ENCODE data around the gene ASPSCR1.
"Not testable (repeated sequence)": the region's sequence is repeated elsewhere in the genome, so short reads cannot be mapped to it uniquely, and the experiment has no call there.

Gene ASPSCR1

GRCh38 chr17:81953443-81953842 lies 24.0 kb upstream of the ASPSCR1 start:
- not testable (repeated sequence) for H3K27me3 Mint-ChIP-seq; H3K9me3 Mint-ChIP-seq; H3K4me1 Mint-ChIP-seq (ENCODE audit: low read depth); H3K4me3 Mint-ChIP-seq; H3K36me3 Mint-ChIP-seq (ENCODE audit: low read depth); H3K27ac Mint-ChIP-seq

GRCh38 chr17:81954131-81955057 lies 23.0 kb upstream of the ASPSCR1 start:
- Mint-ChIP-seq H3K9me3 (no peaks in the 10 kb centered on the region), H3K4me3 (no peak overlapping the region), H3K4me1 (ENCODE audit: low read depth) (no peaks in the 10 kb centered on the region), H3K27ac (peak overlapping the region; percentile 52), H3K27me3 (peaks cover 12% of the 10 kb centered on the region), H3K36me3 (ENCODE audit: low read depth) (no peaks in the 10 kb centered on the region)

DNA sequence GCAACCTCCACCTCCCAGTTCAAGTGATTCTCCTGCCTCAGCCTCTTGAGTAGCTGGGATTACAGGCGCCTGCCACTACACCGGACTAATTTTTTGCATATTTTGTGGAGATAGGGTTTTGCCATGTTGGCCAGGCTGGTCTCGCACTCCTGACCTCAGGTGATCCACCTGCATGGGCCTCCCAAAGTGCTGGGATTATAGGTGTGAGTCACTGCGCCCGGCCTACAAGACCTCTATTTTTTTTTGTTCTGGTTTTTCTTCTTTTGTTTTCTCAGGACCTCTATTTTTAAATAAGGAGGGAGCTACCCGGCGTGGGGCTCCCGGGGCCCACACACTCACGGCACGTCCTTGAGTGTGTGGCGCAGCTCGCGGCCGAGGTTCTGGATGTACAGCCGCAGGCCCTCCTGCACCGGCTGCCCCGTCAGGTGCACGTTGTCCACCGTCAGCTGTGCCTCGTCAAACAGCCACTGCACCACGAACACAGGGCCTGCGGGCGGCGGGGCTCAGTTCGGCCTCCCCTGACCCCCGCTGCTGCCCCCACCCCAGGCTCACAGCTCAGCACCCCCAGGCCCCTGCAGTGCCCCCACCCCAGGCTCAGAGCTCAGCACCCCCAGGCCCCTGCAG lies 22.3 kb upstream of the ASPSCR1 start:
- peak overlapping the region; percentile 52 for H3K27ac Mint-ChIP-seq
- H3K36me3 Mint-ChIP-seq (ENCODE audit: low read depth): no peaks in the 10 kb centered on the region
- H3K27me3 Mint-ChIP-seq: peaks cover 12% of the 10 kb centered on the region
- no peaks in the 10 kb centered on the region for H3K9me3 Mint-ChIP-seq
- no peak overlapping the region for H3K4me3 Mint-ChIP-seq
- H3K4me1 Mint-ChIP-seq (ENCODE audit: low read depth): no peaks in the 10 kb centered on the region

DNA sequence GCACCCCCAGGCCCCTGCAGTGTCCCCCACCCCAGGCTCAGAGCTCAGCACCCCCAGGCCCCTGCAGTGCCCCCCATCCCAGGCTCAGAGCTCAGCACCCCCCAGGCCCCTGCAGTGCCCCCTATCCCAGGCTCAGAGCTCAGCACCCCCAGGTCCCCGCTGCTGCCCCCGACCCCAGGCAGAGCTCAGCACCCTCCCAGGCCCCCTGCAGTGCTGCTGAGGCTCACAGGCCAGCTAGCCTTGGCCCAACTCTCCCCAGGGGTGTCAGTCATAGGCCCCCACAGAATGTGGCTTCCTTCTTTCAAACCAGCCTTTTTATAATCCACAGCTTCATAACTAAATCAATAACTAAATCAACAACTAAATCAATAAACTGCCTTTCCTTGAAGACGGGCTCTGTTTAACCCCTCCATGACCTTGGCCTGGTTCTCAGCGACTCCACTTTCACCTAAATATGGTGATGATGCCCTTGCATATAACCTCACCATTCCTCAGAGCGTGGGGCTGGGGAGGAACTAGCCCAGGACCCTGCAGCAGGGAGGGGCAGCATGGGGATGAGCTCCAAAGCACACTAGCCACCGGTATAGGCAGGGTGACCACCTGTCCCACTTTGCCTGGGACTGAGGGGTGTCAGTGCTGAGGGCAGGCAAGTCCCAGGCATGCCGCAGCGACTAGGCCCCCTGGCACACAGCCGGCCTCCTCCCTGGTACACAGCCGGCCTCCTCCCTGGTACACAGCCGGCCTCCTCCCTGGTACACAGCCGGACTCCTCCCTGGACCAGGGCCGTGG lies 21.5 kb upstream of the ASPSCR1 start:
- Mint-ChIP-seq H3K27ac (no peak overlapping the region), H3K36me3 (ENCODE audit: low read depth) (no peaks in the 10 kb centered on the region), H3K4me1 (ENCODE audit: low read depth) (no peaks in the 10 kb centered on the region), H3K4me3 (no peak overlapping the region), H3K27me3 (peaks cover 12% of the 10 kb centered on the region), H3K9me3 (no peaks in the 10 kb centered on the region)

- H3K9me3 Mint-ChIP-seq: no peaks in the 10 kb centered on the region
- no peak overlapping the region for H3K27ac Mint-ChIP-seq
- no peaks in the 10 kb centered on the region for H3K4me1 Mint-ChIP-seq (ENCODE audit: low read depth)
- H3K27me3 Mint-ChIP-seq: peaks cover 12% of the 10 kb centered on the region
- H3K4me3 Mint-ChIP-seq: no peak overlapping the region
- no peaks in the 10 kb centered on the region for H3K36me3 Mint-ChIP-seq (ENCODE audit: low read depth)
These were observed 20.5 kb upstream of the ASPSCR1 start for GRCh38 chr17:81956607-81957589.

DNA sequence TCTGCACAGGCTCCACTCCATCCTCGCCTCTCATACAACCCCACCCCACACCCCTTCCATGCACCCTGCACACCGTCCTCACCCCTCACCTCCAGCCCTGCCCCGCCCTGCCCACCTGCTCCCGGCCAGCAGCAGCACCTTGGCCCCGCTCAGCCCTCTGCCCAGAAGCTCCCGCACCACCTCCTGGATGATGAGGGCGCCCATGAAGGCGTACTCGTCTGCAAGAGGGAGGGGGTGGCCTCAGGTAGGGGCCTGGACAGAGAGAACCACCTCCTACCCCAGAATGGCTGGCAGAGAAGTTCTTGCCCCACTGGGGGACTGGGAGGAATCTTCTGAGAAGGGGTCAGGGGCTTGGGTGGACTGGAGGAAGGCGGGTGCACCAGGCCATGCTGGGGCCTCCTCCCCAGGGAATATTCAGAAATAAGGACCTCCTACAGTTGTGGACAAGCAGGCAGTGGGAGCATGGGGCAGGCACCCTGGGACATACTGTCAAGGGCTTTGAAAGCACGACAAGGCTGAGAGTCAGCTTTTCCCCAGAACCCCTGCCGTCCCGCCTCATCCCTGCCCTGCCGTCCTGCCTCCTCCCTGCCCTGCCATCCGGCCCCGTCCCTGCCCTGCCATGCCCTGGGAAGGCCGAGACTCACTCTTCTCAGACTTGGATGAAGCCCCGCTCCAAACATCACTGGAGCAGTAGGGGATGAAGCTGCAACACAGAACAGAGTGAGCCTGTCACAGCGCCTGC lies 19.6 kb upstream of the ASPSCR1 start:
- Mint-ChIP-seq H3K27ac (no peak overlapping the region), H3K4me1 (ENCODE audit: low read depth) (no peaks in the 10 kb centered on the region), H3K9me3 (no peaks in the 10 kb centered on the region), H3K4me3 (no peak overlapping the region), H3K36me3 (ENCODE audit: low read depth) (no peaks in the 10 kb centered on the region), H3K27me3 (peaks cover 20% of the 10 kb centered on the region)

DNA sequence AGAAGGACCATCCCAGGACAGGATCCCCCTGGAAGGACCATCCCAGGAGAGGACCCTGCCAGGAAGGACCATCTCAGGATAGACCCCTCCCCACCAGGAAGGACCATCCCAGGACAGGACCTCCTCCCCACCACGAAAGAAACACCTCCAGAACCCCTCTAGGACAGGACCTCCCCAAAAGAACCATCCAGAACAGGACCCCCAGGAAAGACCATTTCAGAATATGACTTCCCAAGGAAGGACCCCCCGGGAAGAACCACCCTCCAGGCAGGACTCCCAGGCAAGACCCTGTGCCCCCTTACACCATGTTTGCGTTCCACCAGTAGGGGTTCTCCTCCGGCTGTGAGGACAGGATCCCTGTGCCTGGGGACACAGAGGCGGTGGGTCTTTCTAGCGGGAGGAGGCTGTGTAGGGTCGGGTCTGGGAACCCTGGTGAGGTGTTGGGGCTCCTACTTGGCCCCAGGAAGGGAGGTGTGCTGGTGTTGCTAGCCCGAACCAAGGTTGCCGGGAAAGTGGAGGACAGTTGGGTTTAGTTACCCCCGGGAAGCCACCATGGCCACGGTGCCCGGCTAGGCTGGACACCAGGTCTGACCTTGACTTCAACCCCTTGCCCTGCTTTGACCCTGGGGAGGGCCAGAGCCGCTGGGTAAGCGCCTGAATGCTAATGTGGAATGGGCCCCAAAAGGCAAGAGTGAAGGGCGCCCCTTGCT lies 18.6 kb upstream of the ASPSCR1 start:
- Mint-ChIP-seq H3K36me3 (ENCODE audit: low read depth) (no peaks in the 10 kb centered on the region), H3K4me1 (ENCODE audit: low read depth) (no peaks in the 10 kb centered on the region), H3K9me3 (no peaks in the 10 kb centered on the region), H3K4me3 (peak overlapping the region; percentile 26), H3K27ac (no peak overlapping the region), H3K27me3 (peaks cover 24% of the 10 kb centered on the region)

DNA sequence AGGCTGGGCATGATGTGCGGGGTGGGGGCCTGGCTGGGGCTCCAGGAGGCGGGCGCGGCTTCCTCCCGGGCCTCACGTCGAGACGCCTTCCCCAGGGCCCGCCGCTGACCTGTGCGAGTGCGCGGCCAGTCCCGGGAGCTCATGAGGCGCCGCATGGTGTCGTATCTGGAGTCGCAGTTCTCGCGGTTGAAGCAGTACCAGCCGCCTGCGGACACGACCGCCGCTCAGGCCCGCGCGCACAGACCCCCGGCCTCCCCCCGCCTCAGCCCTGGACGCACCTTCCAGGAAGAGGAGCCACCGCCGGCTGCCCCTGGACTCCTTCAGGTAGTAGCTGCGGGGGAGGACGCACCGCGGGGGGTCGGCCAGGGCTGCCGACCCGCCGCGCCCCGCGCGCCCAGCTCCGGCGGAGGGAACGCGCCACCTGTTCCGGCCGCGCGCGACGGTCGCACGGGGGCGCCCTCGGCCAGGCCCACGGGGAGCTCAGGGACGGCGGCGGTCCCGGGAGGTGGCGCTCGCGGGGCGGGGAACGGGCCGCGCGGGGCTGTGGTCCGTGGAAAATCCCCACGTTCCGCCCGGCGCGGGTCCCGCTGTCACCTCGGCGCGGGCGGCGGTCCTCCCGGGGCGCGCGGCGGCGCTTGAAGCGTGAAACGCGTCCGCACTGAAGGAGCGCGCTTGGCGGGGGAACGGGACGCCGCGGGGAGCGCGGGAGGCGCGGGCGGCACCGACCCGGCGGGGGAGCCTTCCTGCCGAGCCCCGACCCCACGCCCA lies 17.9 kb upstream of the ASPSCR1 start:
- Mint-ChIP-seq H3K4me1 (ENCODE audit: low read depth) (no peaks in the 10 kb centered on the region), H3K27me3 (peaks cover 24% of the 10 kb centered on the region), H3K27ac (no peak overlapping the region), H3K9me3 (no peaks in the 10 kb centered on the region), H3K4me3 (no peak overlapping the region), H3K36me3 (ENCODE audit: low read depth) (no peaks in the 10 kb centered on the region)

GRCh38 chr17:81960130-81960958 lies 17.1 kb upstream of the ASPSCR1 start:
- peaks cover 24% of the 10 kb centered on the region for H3K27me3 Mint-ChIP-seq
- H3K36me3 Mint-ChIP-seq (ENCODE audit: low read depth): no peaks in the 10 kb centered on the region
- no peak overlapping the region for H3K4me3 Mint-ChIP-seq
- H3K4me1 Mint-ChIP-seq (ENCODE audit: low read depth): no peaks in the 10 kb centered on the region
- H3K9me3 Mint-ChIP-seq: no peaks in the 10 kb centered on the region
- no peak overlapping the region for H3K27ac Mint-ChIP-seq

GRCh38 chr17:81961087-81961511 lies 16.3 kb upstream of the ASPSCR1 start, which contains the start of gene NOTUM:
NOTUM (minus strand) TSS chr17:81961187; CDS start chr17:81960909, 278 bp downstream.
- Mint-ChIP-seq H3K27ac (no peak within 1 kb of the TSS), H3K27me3 (peaks cover 24% of the 10 kb centered on the region), H3K4me1 (ENCODE audit: low read depth) (no peaks in the 10 kb centered on the region), H3K9me3 (no peaks in the 10 kb centered on the region), H3K4me3 (no peak within 1 kb of the TSS), H3K36me3 (ENCODE audit: low read depth) (no peaks in the 10 kb centered on the region)

GRCh38 chr17:81961521-81962498 lies 15.6 kb upstream of the ASPSCR1 start:
- H3K9me3 Mint-ChIP-seq: no peaks in the 10 kb centered on the region
- H3K27ac Mint-ChIP-seq: no peak overlapping the region
- no peaks in the 10 kb centered on the region for H3K4me1 Mint-ChIP-seq (ENCODE audit: low read depth)
- peaks cover 24% of the 10 kb centered on the region for H3K27me3 Mint-ChIP-seq
- no peak overlapping the region for H3K4me3 Mint-ChIP-seq
- H3K36me3 Mint-ChIP-seq (ENCODE audit: low read depth): no peaks in the 10 kb centered on the region
